NOMO-1 (cell line): ENCODE results near the gene RCC2.
"Not testable (repeated sequence)": the region's sequence is repeated elsewhere in the genome, so short reads cannot be mapped to it uniquely, and the experiment has no call there.

Source experiments
- DNase-seq, 2 experiments: peaks; one replicate each; lab custom pipeline; 2025; ENCODE audit not compliant: unreplicated experiment in 2 of 2; lab: John Stamatoyannopoulos, UW

RCC2 gene

DNA sequence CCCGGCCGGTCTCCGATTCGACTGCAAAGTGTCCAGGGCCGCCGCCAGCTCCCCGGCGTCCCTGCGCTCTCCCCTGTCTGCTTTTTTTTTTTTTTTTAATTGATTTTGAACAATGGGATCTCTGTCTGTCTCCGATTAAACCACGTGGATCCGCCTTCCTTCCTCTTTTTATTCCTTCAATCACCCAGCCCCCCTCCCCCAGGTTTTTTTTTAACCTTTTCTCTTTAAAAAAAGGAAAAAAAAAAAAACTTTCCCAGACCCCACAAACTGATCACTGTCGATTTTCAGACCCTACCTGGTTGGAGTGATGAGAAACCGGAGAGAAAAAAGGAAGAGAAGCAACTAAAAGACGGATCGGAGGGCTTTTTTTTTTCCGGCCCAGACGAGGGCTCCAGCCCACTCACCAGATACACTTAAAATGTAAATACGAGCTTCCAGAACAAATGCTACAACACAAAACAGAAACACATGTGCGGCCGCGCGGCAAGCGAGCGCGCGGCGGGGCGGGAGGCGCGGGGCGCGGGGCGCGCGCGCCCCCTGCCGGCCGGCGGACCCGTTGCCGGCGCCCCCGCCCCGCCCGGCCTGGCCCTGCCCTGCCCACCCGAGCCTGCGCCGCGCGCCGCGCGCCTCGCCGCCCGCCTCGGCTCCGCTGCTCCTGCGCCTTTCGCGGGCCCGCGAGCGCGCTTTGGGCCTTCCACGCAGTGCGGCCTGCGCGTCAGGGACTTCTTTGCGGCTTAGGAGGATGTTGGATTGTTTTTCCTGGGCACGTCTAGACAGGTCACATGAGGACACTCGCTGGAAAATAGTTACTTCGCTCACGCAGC lies at the start of gene RCC2:
Gene RCC2 (minus strand): TSS at position 428 of the 824 bp plus-strand sequence. CDS start 1,163 bp downstream, outside the sequence.
- DNase-seq: peak; percentile 71 to 86

- DNase-seq: no peak
Observed at GRCh38 chr1:17486242-17486641, 46.8 kb upstream of the RCC2 start.

- no peak for DNase-seq
Observed at GRCh38 chr1:17485281-17485680, 45.8 kb upstream of the RCC2 start.

GRCh38 chr1:17481981-17482380 lies 42.5 kb upstream of the RCC2 start:
- DNase-seq: not testable (repeated sequence)

- DNase-seq: no peak
Observed at GRCh38 chr1:17480846-17481245, 41.4 kb upstream of the RCC2 start.

DNA sequence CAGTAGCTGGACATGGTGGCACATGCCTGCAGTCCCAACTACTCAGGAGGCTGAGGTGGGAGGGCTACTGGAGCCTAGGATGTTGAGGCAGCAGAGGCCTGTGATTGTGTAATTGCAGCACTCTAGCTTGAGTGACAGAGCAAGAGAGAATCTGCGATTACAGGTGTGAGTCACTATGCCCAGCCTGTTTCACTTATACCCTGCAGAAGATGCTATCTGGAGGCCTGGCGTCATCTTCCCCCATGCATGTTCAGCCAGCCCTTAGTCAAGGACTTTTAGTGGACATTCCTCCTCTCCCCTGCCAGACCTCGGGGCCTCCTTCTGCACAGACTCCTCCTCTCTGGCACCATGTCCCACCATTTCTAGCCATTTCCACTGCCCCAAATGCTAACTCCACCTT lies 36.3 kb upstream of the RCC2 start:
- DNase-seq: no peak

GRCh38 chr1:17474836-17475555 lies 35.5 kb upstream of the RCC2 start:
- not testable (repeated sequence) for DNase-seq

GRCh38 chr1:17472814-17473213 lies 33.3 kb upstream of the RCC2 start:
- no peak for DNase-seq

- DNase-seq: no peak
Observed at GRCh38 chr1:17471393-17471792, 31.9 kb upstream of the RCC2 start.

DNA sequence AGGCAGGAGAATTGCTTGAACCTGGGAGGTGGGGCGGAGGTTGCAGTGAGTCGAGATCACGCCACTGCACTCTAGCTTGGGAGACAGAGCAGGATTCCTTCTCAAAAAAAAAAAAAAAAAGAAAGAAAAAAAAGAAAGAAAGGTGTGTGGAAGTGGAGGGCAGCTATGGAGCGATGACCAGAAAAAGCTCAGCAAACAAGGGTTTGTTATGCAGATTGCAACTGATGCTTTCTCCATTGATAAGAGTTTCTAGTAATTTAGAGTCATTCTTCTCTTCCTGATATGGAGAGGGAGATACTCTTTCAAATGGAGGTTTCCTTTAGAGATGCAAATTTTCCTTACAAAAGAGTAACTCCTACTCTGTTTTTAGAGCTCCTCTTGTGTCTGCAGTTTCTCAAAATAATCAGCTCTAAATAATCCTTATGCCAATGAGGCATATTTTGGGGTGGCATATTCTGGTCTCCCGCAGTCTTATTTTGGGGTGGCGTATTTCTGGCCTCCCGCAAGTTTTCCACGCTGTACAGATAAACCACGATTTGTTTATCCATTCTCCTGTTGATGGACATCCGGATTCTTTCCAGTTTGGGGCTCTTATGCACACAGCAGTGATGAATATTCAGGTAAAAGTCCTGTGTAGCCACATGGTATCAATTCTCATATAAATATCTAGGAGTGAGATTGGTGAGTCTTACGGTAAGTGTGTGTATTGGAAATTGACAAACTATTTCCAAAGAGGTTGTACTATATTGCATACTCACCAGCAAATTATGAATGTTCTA lies 30.7 kb upstream of the RCC2 start:
- DNase-seq: no peak

GRCh38 chr1:17468357-17469265 lies 29.1 kb upstream of the RCC2 start:
- not testable (repeated sequence) for DNase-seq

GRCh38 chr1:17466359-17466758 lies 26.9 kb upstream of the RCC2 start:
- DNase-seq: no peak

GRCh38 chr1:17465228-17465627 lies 25.8 kb upstream of the RCC2 start:
- peak; percentile 60 to 96 for DNase-seq

GRCh38 chr1:17463991-17464390 lies 24.5 kb upstream of the RCC2 start:
- DNase-seq: no peak

GRCh38 chr1:17462669-17463068 lies 23.2 kb upstream of the RCC2 start:
- no peak for DNase-seq

DNA sequence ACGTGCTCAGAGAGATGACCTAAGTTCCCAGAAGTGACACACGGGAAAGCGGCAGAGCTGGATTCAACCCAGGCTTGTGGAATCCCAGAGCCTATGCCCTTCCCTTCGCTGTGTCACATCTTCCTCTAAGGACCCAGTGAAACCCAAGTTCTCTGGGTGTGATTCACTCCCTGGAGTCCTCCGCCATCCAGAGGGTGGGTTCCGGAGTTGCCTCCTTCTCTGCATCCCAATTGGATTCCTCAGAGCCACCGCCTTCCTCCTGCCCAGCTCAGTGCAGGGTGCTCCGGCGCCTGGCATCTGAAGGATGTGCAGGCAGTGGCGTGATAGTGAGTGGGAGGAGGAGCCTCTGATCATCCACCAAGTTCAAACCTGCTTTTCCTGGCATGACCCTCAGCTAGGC lies 20.7 kb upstream of the RCC2 start:
- no peak for DNase-seq

- DNase-seq: no peak
Observed at GRCh38 chr1:17458794-17459193, 19.3 kb upstream of the RCC2 start.

DNA sequence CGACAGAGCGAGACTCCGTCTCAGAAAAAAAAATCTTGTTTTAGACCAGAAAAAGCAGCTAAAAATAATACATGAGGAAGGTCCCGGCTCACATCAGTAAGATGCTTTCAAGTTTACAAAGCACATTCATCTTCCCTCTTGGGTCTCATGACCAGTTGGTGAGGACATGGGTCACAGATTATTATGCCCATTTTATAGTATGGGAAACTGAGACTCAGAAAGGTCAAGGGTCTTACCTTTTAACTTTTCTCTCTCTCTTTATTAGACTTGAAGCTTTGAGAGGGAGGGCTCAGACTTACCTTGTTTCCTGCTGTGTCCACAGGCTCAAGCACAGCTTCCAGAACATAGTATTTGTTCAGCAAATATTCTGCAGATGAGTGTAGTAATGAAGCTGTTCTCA lies 13.2 kb upstream of the RCC2 start:
- DNase-seq: no peak

DNA sequence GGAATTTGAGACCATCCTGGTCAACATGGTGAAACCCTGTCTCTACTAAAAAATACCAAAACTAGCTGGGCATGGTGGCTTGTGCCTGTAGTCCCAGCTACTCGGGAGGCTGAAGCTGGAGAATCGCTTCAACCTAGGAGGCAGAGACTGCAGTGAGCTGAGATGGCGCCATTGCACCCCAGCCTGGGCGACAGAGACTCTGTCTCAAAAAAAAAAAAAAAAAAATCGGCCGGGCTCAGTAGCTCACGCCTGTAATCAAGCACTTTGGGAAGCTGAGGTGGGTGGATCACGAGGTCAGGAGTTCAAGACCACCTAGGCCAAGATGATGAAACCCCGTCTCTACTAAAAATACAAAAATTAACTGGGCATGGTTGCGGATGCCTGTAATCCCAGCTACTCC lies 12.7 kb upstream of the RCC2 start:
- DNase-seq: not testable (repeated sequence)

- DNase-seq: no peak
Observed at GRCh38 chr1:17451731-17452130, 12.3 kb upstream of the RCC2 start.
